ENCODE measurements around the gene SLC2A2.
"Not testable (repeated sequence)": the region's sequence is repeated elsewhere in the genome, so short reads cannot be mapped to it uniquely, and the experiment has no call there.

The SLC2A2 gene

GRCh38 chr3:170980399-170980798 is 46.1 kb downstream of the SLC2A2 start:
- DNase-seq: no peak

- no peak for DNase-seq
Measured at GRCh38 chr3:170977949-170978745, 48.4 kb downstream of the SLC2A2 start.

- DNase-seq: no peak
Measured at GRCh38 chr3:170976190-170976519, 50.4 kb downstream of the SLC2A2 start.

GRCh38 chr3:170975283-170976189 is 51.0 kb downstream of the SLC2A2 start:
- no peak for DNase-seq

GRCh38 chr3:170974872-170975271 is 51.6 kb downstream of the SLC2A2 start:
- DNase-seq: no peak

- not testable (repeated sequence) for DNase-seq
Measured at GRCh38 chr3:170972917-170973316, 53.6 kb downstream of the SLC2A2 start.

GRCh38 chr3:170967126-170967525 is 59.4 kb downstream of the SLC2A2 start:
- DNase-seq: no peak

GRCh38 chr3:170966495-170966894 is 60.0 kb downstream of the SLC2A2 start:
- DNase-seq: no peak

GRCh38 chr3:170962411-170962810 is 64.1 kb downstream of the SLC2A2 start:
- DNase-seq: peak in 1 of 6 experiments; percentile 0

GRCh38 chr3:170961616-170962400 is 64.7 kb downstream of the SLC2A2 start:
- peak in 2 of 6 experiments; percentile 4 to 19 for DNase-seq

- no peak for DNase-seq
Measured at GRCh38 chr3:170959457-170959856, 67.1 kb downstream of the SLC2A2 start.

GRCh38 chr3:170956647-170957046 is 69.9 kb downstream of the SLC2A2 start:
- DNase-seq: no peak

- no peak for DNase-seq
Measured at GRCh38 chr3:170953736-170954135, 72.8 kb downstream of the SLC2A2 start.

- DNase-seq: no peak
Measured at GRCh38 chr3:170953229-170953628, 73.3 kb downstream of the SLC2A2 start.

- no peak for DNase-seq
Measured at GRCh38 chr3:170949211-170949610, 77.3 kb downstream of the SLC2A2 start.

GRCh38 chr3:170947018-170947769 is 79.3 kb downstream of the SLC2A2 start:
- DNase-seq: no peak

Data from stimulated activated naive CD4-positive, alpha-beta T cell (primary cell).